Astrocyte of the spinal cord (primary cell): ENCODE results near the gene PKNOX2.

ENCODE experiments used
- DNase-seq: peaks from one replicate; pipeline ENCODE4 v3.0.0; 2011; ENCODE audit warnings: low read depth, low spot score
- H3K4me3 ChIP-seq: 2 replicates; pipeline ENCODE4 v1.5.1; 2011; ENCODE audit warnings: low read depth, mild to moderate bottlenecking, low read length, moderate library complexity
- in situ Hi-C: cut with HindIII; loops from 2 replicates; pipeline ENCODE4 v1.10.0; 2017; ENCODE audit warnings: low sequenced_read_pairs
- TF ChIP-seq, protein P1 (sequence below): IDR thresholded peaks from 2 replicates; pipeline ENCODE4 v1.5.1; 2012; ENCODE audit warnings: low read depth, mild to moderate bottlenecking, low read length, inconsistent platforms

The PKNOX2 gene

DNA sequence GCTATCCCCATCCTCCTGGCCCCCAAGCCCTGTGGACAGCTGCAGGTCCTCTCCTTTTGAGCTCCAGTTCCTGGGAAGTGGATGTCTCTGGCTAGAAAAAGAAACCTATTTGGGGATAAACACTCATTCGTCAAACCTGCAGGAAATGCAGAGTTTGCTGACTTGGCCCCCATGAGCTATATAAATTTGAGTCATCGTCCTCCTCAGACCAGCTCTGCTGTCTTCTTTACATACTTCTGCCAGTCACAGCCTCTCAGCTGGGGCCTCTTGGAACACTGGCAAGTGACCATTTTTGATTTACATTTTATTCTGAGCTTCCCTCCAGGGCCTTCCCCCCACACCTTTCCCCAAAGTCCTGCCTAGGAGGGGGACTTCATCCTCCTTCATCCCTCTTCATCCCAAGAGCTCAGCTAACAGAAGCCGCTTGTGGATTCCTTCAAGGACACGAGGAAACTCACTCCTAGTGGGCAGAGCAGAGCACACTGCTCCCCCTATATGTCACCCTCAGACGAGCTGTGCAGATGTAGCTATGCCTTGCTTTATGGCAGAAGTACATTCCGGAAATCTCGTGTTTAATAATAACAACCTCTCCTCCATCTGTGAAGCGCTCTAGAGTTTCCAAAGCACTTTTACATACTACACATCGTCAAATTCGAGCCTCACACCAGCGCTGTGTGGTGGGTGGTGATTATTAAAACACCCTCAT is 199.7 kb downstream of the PKNOX2 start:
- peak; percentile 53 for DNase-seq
- TF ChIP-seq, protein P1, sequence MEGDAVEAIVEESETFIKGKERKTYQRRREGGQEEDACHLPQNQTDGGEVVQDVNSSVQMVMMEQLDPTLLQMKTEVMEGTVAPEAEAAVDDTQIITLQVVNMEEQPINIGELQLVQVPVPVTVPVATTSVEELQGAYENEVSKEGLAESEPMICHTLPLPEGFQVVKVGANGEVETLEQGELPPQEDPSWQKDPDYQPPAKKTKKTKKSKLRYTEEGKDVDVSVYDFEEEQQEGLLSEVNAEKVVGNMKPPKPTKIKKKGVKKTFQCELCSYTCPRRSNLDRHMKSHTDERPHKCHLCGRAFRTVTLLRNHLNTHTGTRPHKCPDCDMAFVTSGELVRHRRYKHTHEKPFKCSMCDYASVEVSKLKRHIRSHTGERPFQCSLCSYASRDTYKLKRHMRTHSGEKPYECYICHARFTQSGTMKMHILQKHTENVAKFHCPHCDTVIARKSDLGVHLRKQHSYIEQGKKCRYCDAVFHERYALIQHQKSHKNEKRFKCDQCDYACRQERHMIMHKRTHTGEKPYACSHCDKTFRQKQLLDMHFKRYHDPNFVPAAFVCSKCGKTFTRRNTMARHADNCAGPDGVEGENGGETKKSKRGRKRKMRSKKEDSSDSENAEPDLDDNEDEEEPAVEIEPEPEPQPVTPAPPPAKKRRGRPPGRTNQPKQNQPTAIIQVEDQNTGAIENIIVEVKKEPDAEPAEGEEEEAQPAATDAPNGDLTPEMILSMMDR = peak; percentile 21
- in situ Hi-C loops = no loop called here
- H3K4me3 ChIP-seq = no peak overlapping the region

- TF ChIP-seq, protein P1 = no peak
- H3K4me3 ChIP-seq = no peak overlapping the region
- no peak for DNase-seq
- in situ Hi-C loops = no loop called here
Measured at GRCh38 chr11:125365196-125365931, 200.8 kb downstream of the PKNOX2 start.

DNA sequence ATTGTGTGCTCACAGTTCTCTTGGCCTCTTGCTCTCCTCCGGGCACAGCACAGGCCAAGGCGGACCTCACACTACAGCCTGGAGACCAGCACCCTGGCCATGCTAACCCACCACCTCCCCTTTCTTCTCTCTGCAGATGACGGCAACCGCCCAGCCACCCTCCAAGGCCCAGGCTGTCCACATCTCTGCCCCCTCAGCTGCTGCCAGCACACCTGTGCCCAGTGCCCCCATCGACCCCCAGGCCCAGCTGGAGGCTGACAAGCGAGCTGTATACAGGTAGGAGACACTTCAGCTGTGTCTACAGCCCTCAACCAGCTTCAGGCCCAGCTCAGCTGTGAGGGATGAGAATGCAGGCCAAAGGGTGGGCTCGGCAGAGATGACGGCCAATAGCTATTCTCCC is 203.2 kb downstream of the PKNOX2 start:
- TF ChIP-seq, protein P1 = no peak
- in situ Hi-C loops = no loop called here
- no peak overlapping the region for H3K4me3 ChIP-seq
- no peak for DNase-seq

DNA sequence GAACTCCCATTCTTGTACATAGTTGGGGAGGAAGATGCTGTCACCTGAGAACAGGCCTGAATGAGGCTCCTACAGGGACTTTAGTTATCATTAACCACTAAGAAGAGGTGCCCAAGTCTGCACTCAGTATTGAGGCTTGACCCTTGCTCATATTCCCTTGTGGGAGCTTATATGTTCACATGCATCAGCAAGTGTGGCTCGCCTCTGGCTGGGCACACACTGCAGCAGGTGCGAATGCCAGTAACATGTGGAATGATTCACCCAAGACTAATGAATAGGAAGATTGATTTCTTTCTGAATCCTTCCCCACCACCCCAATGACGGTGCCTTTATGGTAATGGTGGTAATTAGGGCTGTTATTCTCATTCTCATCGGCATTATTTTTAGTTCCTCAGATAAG is 204.2 kb downstream of the PKNOX2 start:
- TF ChIP-seq, protein P1 = no peak
- DNase-seq = no peak
- no peak overlapping the region for H3K4me3 ChIP-seq
- in situ Hi-C loops = no loop called here

DNA sequence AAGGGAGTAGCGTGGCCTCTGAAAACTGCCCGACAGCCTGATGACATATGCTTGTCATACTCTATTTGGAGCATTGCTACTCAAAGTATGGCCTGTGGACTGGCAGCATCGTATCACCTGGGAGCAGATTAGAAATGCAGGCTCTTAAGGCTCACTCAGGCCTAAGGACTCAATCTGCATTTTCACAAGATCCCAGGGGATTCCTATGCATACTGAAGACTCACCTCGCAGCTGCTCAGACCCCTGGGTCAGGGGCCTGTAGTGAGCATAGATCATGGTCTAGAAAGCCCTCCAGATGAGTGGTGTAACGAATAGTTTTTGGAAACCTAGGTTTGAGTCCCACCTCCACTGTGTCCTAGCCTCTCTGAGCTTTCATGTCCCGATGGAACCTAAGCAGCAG is 205.3 kb downstream of the PKNOX2 start:
- no peak for DNase-seq
- TF ChIP-seq, protein P1 = no peak
- H3K4me3 ChIP-seq = no peak overlapping the region
- in situ Hi-C loops = no loop called here

GRCh38 chr11:125370561-125371389 is 206.2 kb downstream of the PKNOX2 start:
- no peak for DNase-seq
- TF ChIP-seq, protein P1 = no peak
- H3K4me3 ChIP-seq = no peak overlapping the region
- in situ Hi-C loops = no loop called here
